H1 (cell line): ENCODE results near the gene HYDIN. TPM values are rescaled to one million over a fixed set of nuclear protein-coding genes. Genes with fewer than 3 reads are reported as not detected.

ENCODE experiments used
- CBX8 ChIP-seq: fragments of 300-800, 300-1000 bp; sonication (generic); IDR thresholded peaks from 2 replicates; pipeline ENCODE4 v1.7.1; 2016; ENCODE audit warnings: low read depth, low read length, borderline replicate concordance
- CTBP2 ChIP-seq: IDR thresholded peaks from 2 replicates; pipeline ENCODE4 v1.7.0; 2011; ENCODE audit warnings: borderline replicate concordance, mild to moderate bottlenecking, moderate library complexity, mixed read lengths, low read length; ENCODE audit not compliant: insufficient read depth, insufficient read length
- GABPA ChIP-seq: IDR thresholded peaks from 2 replicates; pipeline ENCODE4 v1.6.1; 2011; ENCODE audit warnings: mild to moderate bottlenecking, low read length, moderate library complexity, borderline replicate concordance; ENCODE audit not compliant: insufficient read depth
- HDAC6 ChIP-seq: IDR thresholded peaks from one replicate; pipeline ENCODE4 v1.7.1; 2012; ENCODE audit warnings: low read depth, mild to moderate bottlenecking, inconsistent platforms, low read length, moderate library complexity
- KDM5A ChIP-seq: fragments of 200-600 bp; IDR thresholded peaks from 2 replicates; pipeline ENCODE4 v1.7.1; 2012; ENCODE audit warnings: mild to moderate bottlenecking, low read length, inconsistent platforms, mixed read lengths
- POLR2AphosphoS5 ChIP-seq: IDR thresholded peaks from 2 replicates; pipeline ENCODE4 v1.6.1; 2011; ENCODE audit warnings: low read depth, low read length
- POU5F1 ChIP-seq: IDR thresholded peaks from 2 replicates; pipeline ENCODE4 v1.6.1; 2011; ENCODE audit warnings: low read depth, mild to moderate bottlenecking, low read length, moderate library complexity
- SP2 ChIP-seq: IDR thresholded peaks from 2 replicates; pipeline ENCODE4 v1.6.1; 2012; ENCODE audit warnings: mild to moderate bottlenecking, low read length, inconsistent platforms
- TEAD4 ChIP-seq: IDR thresholded peaks from 2 replicates; pipeline ENCODE4 v1.6.1; 2012; ENCODE audit warnings: low read depth, low read length, inconsistent platforms, mixed read lengths
- YY1 ChIP-seq: IDR thresholded peaks from 2 replicates; pipeline ENCODE4 v1.6.1; 2011; ENCODE audit warnings: low read depth, mild to moderate bottlenecking, low read length
- polyA plus RNA-seq, 7 experiments: library from polyadenylated mRNA; depleted of rRNA in 3 of 7; stranded (reverse) in 5 of 7; unstranded in 2 of 7; fragments of >200 nt in 5 of 7; fragments of 200-250 nt in 2 of 7; gene quantifications; 1 replicate in 5 of 7; 2 replicates in 1 of 7; 4 replicates in 1 of 7; pipeline versions ENCODE4 v1.2.1 to v1.2.3, GENCODE V29; 2011 to 2013; ENCODE audit warnings: missing spikeins in 2 of 7, mixed read lengths in 2 of 7
- total RNA-seq: library from RNA; stranded (reverse); fragmentation: NEBNext Ultra II Directional; extraction: Animal tissue kit (Norgen Biotek cat#: 25700); gene quantifications from 2 replicates; pipeline ENCODE4 v1.2.1, GENCODE V29; 2021
- TF ChIP-seq, protein P1 (sequence below): fragments of 300-600 bp; sonication (generic); IDR thresholded peaks from 2 replicates; pipeline ENCODE4 v1.7.1; 2012; ENCODE audit warnings: low read length, moderate library complexity, mild to moderate bottlenecking, inconsistent platforms; ENCODE audit not compliant: insufficient replicate concordance

HYDIN gene
- total and polyA plus RNA-seq, 2 of the 8 experiments (the other 6 are each of a cell fraction or from before 2014, with no cell fraction given) = 1.1 to 1.8 TPM

DNA sequence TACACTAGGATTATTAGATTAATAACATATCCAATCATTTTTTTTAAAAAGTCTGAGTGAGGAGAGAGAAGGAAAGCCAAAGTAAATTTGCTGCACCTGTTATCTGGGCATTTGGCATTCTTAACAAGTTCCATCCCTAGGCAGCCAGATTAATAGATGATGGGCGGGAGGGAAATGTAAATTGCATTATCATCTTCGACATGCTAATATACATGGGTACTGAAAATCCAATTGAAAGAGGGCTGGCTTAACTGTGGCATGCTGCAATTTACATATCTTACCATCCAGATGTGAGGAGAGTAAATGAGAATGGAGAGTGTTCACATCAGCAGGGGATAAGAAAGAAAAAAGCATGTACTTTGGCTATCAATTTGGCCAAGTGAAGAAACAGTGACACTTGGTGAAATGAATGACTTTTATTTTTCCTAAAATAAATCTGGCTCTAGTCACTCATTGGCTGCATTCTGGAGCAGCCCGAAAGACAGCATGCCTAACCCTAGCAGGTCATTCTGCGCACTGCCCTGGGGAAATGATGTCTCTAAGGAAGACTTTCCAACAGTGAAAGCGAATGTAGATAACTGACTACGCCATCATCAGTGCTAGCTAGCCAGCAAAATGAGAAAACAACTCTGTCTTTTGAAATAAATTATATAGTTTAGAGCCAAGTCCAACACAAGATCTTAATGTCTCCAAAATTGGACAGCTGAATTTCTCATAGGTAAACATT lies 57.9 kb downstream of the HYDIN start (continued):
- TF ChIP-seq, protein P1, sequence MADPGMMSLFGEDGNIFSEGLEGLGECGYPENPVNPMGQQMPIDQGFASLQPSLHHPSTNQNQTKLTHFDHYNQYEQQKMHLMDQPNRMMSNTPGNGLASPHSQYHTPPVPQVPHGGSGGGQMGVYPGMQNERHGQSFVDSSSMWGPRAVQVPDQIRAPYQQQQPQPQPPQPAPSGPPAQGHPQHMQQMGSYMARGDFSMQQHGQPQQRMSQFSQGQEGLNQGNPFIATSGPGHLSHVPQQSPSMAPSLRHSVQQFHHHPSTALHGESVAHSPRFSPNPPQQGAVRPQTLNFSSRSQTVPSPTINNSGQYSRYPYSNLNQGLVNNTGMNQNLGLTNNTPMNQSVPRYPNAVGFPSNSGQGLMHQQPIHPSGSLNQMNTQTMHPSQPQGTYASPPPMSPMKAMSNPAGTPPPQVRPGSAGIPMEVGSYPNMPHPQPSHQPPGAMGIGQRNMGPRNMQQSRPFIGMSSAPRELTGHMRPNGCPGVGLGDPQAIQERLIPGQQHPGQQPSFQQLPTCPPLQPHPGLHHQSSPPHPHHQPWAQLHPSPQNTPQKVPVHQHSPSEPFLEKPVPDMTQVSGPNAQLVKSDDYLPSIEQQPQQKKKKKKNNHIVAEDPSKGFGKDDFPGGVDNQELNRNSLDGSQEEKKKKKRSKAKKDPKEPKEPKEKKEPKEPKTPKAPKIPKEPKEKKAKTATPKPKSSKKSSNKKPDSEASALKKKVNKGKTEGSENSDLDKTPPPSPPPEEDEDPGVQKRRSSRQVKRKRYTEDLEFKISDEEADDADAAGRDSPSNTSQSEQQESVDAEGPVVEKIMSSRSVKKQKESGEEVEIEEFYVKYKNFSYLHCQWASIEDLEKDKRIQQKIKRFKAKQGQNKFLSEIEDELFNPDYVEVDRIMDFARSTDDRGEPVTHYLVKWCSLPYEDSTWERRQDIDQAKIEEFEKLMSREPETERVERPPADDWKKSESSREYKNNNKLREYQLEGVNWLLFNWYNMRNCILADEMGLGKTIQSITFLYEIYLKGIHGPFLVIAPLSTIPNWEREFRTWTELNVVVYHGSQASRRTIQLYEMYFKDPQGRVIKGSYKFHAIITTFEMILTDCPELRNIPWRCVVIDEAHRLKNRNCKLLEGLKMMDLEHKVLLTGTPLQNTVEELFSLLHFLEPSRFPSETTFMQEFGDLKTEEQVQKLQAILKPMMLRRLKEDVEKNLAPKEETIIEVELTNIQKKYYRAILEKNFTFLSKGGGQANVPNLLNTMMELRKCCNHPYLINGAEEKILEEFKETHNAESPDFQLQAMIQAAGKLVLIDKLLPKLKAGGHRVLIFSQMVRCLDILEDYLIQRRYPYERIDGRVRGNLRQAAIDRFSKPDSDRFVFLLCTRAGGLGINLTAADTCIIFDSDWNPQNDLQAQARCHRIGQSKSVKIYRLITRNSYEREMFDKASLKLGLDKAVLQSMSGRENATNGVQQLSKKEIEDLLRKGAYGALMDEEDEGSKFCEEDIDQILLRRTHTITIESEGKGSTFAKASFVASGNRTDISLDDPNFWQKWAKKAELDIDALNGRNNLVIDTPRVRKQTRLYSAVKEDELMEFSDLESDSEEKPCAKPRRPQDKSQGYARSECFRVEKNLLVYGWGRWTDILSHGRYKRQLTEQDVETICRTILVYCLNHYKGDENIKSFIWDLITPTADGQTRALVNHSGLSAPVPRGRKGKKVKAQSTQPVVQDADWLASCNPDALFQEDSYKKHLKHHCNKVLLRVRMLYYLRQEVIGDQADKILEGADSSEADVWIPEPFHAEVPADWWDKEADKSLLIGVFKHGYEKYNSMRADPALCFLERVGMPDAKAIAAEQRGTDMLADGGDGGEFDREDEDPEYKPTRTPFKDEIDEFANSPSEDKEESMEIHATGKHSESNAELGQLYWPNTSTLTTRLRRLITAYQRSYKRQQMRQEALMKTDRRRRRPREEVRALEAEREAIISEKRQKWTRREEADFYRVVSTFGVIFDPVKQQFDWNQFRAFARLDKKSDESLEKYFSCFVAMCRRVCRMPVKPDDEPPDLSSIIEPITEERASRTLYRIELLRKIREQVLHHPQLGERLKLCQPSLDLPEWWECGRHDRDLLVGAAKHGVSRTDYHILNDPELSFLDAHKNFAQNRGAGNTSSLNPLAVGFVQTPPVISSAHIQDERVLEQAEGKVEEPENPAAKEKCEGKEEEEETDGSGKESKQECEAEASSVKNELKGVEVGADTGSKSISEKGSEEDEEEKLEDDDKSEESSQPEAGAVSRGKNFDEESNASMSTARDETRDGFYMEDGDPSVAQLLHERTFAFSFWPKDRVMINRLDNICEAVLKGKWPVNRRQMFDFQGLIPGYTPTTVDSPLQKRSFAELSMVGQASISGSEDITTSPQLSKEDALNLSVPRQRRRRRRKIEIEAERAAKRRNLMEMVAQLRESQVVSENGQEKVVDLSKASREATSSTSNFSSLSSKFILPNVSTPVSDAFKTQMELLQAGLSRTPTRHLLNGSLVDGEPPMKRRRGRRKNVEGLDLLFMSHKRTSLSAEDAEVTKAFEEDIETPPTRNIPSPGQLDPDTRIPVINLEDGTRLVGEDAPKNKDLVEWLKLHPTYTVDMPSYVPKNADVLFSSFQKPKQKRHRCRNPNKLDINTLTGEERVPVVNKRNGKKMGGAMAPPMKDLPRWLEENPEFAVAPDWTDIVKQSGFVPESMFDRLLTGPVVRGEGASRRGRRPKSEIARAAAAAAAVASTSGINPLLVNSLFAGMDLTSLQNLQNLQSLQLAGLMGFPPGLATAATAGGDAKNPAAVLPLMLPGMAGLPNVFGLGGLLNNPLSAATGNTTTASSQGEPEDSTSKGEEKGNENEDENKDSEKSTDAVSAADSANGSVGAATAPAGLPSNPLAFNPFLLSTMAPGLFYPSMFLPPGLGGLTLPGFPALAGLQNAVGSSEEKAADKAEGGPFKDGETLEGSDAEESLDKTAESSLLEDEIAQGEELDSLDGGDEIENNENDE = no peak
- TF ChIP-seq TEAD4 = no peak
- TF ChIP-seq CBX8 = no peak
- no peak for TF ChIP-seq SP2
- TF ChIP-seq POLR2AphosphoS5 = no peak
- no peak for TF ChIP-seq YY1
- no peak for TF ChIP-seq CTBP2
- no peak for TF ChIP-seq HDAC6
- no peak for TF ChIP-seq KDM5A
- TF ChIP-seq GABPA = no peak
- TF ChIP-seq POU5F1 = no peak
